ENCODE data around the gene CLINT1. TPM values are rescaled to one million over a fixed set of nuclear protein-coding genes. Genes with fewer than 3 reads are reported as not detected.

The CLINT1 gene
- total and polyA plus RNA-seq, 2 experiments from 2014 or later, result 71.7 to 101 TPM

DNA sequence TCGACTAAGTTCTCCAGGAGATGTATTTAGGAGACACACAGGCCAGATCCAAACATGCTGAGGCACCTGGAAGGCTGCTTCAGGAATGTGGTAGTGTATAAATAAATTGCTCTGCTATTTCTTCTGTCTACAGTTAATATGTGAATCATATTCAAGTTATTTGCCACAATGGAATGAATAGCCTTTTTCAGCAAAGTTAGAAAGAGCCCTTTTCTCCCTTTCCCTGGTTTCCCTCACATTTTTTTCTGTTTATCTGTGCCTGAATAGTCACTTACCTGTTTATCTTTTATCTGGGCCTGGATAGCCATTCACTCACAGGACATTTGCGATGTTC lies 44.1 kb upstream of the CLINT1 start:
- no peaks in the 10 kb centered on the region for H3K4me1 ChIP-seq (ENCODE audit: insufficient read depth)
- Mint-ChIP-seq H3K4me1 (peaks cover 7% of the 10 kb centered on the region), H3K27ac (no peak overlapping the region), H3K4me3 (no peak overlapping the region), H3K9me3 (no peaks in the 10 kb centered on the region), H3K36me3 (ENCODE audit: low read depth) (no peaks in the 10 kb centered on the region), H3K27me3 (ENCODE audit: insufficient read depth, low read depth, poor library complexity) (peaks cover 4% of the 10 kb centered on the region)
- no peaks in the 10 kb centered on the region for H3K36me3 ChIP-seq (ENCODE audit: insufficient read depth)
- no peak overlapping the region for H3K4me3 ChIP-seq
- ATAC-seq (no peak), DNase-seq (ENCODE audit: low spot score) (no peak)
- no peak overlapping the region for H3K27ac ChIP-seq (ENCODE audit: low read depth)
- H3K4me2 ChIP-seq, result no peak overlapping the region
- H3K27me3 ChIP-seq (ENCODE audit: insufficient read depth), result no peaks in the 10 kb centered on the region
- H2AFZ ChIP-seq, result no peak overlapping the region
- H4K20me1 ChIP-seq (replicated peaks; ENCODE audit: insufficient read depth), result no peaks in the 10 kb centered on the region
- no peaks in the 10 kb centered on the region for H3K9me2 ChIP-seq (ENCODE audit: insufficient read depth)
- no peaks in the 10 kb centered on the region for H3F3A ChIP-seq (replicated peaks; ENCODE audit: low read depth)
- H3K79me2 ChIP-seq (replicated peaks; ENCODE audit: insufficient read depth), result no peaks in the 10 kb centered on the region
- no peak for TF ChIP-seq CREB1 (CRISPR knock-in tag; IDR thresholded peaks at IDR 0.05; ENCODE audit: low read depth)

DNA sequence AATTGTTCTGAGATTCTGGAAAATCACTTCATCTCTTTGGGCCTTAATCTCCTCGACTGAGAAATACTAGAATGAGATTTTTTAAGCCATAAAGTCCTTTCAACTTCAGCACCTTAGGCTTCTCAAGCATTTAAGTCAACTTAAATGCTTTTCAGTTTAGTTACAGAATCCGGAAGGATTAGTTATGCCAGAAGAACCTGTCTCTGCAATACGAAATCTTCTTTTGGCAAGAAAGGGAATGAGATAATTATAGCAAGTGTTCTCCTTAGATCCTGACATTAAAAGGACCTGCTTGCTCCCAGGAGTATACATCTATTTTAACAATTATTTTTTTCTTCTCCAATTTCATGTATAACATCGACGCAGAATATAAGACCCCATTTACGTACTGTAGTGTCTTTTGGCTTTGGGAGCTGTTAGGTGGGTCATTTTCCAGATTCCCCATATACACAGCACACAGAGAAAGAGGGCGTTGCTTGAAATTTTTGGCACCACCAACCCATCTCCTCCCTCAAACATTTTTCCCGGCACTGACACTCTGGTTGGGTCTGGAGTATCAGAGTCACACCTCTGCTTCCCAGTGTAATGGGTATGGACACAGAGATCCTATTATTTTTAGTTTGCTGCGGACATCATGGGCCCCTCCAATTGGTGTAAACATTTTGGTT lies 43.6 kb upstream of the CLINT1 start:
- Mint-ChIP-seq H3K9me3 (no peaks in the 10 kb centered on the region), H3K27ac (no peak overlapping the region), H3K4me3 (no peak overlapping the region), H3K27me3 (ENCODE audit: insufficient read depth, low read depth, poor library complexity) (peaks cover 4% of the 10 kb centered on the region), H3K4me1 (peaks cover 7% of the 10 kb centered on the region; the same call in 2 of the 3 replicates), H3K36me3 (ENCODE audit: low read depth) (no peaks in the 10 kb centered on the region)
- no peak overlapping the region for H3K27ac ChIP-seq (ENCODE audit: low read depth)
- H3K4me2 ChIP-seq, result no peak overlapping the region
- no peaks in the 10 kb centered on the region for H3K36me3 ChIP-seq (ENCODE audit: insufficient read depth)
- no peaks in the 10 kb centered on the region for H3F3A ChIP-seq (replicated peaks; ENCODE audit: low read depth)
- H4K20me1 ChIP-seq (replicated peaks; ENCODE audit: insufficient read depth), result no peaks in the 10 kb centered on the region
- no peak for DNase-seq (ENCODE audit: low spot score)
- no peak for ATAC-seq
- H3K27me3 ChIP-seq (ENCODE audit: insufficient read depth), result no peaks in the 10 kb centered on the region
- no peaks in the 10 kb centered on the region for H3K9me2 ChIP-seq (ENCODE audit: insufficient read depth)
- no peak overlapping the region for H3K4me3 ChIP-seq
- H2AFZ ChIP-seq, result no peak overlapping the region
- no peaks in the 10 kb centered on the region for H3K79me2 ChIP-seq (replicated peaks; ENCODE audit: insufficient read depth)
- H3K4me1 ChIP-seq (ENCODE audit: insufficient read depth), result no peaks in the 10 kb centered on the region
- TF ChIP-seq, protein P1, sequence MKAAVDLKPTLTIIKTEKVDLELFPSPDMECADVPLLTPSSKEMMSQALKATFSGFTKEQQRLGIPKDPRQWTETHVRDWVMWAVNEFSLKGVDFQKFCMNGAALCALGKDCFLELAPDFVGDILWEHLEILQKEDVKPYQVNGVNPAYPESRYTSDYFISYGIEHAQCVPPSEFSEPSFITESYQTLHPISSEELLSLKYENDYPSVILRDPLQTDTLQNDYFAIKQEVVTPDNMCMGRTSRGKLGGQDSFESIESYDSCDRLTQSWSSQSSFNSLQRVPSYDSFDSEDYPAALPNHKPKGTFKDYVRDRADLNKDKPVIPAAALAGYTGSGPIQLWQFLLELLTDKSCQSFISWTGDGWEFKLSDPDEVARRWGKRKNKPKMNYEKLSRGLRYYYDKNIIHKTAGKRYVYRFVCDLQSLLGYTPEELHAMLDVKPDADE (IDR thresholded peaks at IDR 0.05), result no peak
- TF ChIP-seq CREB1 (CRISPR knock-in tag; IDR thresholded peaks at IDR 0.05; ENCODE audit: low read depth) (no peak), ZNF331 (CRISPR knock-in tag; IDR thresholded peaks at IDR 0.05; ENCODE audit: low read depth) (no peak), EZH2 (IDR thresholded peaks at IDR 0.05; ENCODE audit: low read depth, unreplicated experiment) (no peak), EZH2phosphoT487 (IDR thresholded peaks at IDR 0.05; ENCODE audit: unreplicated experiment) (no peak), STAT1 (IDR thresholded peaks at IDR 0.05; ENCODE audit: unreplicated experiment) (no peak)
- TF ChIP-seq, protein P2, sequence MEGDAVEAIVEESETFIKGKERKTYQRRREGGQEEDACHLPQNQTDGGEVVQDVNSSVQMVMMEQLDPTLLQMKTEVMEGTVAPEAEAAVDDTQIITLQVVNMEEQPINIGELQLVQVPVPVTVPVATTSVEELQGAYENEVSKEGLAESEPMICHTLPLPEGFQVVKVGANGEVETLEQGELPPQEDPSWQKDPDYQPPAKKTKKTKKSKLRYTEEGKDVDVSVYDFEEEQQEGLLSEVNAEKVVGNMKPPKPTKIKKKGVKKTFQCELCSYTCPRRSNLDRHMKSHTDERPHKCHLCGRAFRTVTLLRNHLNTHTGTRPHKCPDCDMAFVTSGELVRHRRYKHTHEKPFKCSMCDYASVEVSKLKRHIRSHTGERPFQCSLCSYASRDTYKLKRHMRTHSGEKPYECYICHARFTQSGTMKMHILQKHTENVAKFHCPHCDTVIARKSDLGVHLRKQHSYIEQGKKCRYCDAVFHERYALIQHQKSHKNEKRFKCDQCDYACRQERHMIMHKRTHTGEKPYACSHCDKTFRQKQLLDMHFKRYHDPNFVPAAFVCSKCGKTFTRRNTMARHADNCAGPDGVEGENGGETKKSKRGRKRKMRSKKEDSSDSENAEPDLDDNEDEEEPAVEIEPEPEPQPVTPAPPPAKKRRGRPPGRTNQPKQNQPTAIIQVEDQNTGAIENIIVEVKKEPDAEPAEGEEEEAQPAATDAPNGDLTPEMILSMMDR (conservative IDR thresholded peaks at IDR 0.05; ENCODE audit: low read depth in 2 of 2), result no peak
- TF ChIP-seq, protein P3, sequence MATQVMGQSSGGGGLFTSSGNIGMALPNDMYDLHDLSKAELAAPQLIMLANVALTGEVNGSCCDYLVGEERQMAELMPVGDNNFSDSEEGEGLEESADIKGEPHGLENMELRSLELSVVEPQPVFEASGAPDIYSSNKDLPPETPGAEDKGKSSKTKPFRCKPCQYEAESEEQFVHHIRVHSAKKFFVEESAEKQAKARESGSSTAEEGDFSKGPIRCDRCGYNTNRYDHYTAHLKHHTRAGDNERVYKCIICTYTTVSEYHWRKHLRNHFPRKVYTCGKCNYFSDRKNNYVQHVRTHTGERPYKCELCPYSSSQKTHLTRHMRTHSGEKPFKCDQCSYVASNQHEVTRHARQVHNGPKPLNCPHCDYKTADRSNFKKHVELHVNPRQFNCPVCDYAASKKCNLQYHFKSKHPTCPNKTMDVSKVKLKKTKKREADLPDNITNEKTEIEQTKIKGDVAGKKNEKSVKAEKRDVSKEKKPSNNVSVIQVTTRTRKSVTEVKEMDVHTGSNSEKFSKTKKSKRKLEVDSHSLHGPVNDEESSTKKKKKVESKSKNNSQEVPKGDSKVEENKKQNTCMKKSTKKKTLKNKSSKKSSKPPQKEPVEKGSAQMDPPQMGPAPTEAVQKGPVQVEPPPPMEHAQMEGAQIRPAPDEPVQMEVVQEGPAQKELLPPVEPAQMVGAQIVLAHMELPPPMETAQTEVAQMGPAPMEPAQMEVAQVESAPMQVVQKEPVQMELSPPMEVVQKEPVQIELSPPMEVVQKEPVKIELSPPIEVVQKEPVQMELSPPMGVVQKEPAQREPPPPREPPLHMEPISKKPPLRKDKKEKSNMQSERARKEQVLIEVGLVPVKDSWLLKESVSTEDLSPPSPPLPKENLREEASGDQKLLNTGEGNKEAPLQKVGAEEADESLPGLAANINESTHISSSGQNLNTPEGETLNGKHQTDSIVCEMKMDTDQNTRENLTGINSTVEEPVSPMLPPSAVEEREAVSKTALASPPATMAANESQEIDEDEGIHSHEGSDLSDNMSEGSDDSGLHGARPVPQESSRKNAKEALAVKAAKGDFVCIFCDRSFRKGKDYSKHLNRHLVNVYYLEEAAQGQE (IDR thresholded peaks at IDR 0.05; ENCODE audit: unreplicated experiment), result no peak
